ENCODE measurements around the gene FBXO40.

- TF ChIP-seq POLR2A (IDR thresholded peaks at IDR 0.05; ENCODE audit: extremely low read depth, insufficient read length) (no peak), CTCF (IDR thresholded peaks at IDR 0.05; ENCODE audit: low read depth, low read length) (no peak)
Observed at GRCh38 chr3:121645054-121645453, 51.9 kb downstream of the FBXO40 start.
